Mucosa of descending colon (tissue), 3 donors: ENCODE data around the gene CUL7. TPM values are rescaled to one million over a fixed set of nuclear protein-coding genes. Genes with fewer than 3 reads are reported as not detected.

Source experiments
- ATAC-seq: fragments of 200-7000 bp; cut with Tn5 transposase; one replicate; pipeline ENCODE4 v1.9.1; 2020; ENCODE audit warnings: mild to moderate bottlenecking, moderate library complexity
- DNase-seq, 3 donors: peaks; one replicate each; pipeline ENCODE4 v3.0.0-alpha.2; 2020
- H3K36me3 ChIP-seq: fragments of 200-600 bp; one replicate; pipeline ENCODE4 v1.8.0; 2021; ENCODE audit warnings: low read depth, mild to moderate bottlenecking
- H3K4me1 ChIP-seq: fragments of 200-600 bp; one replicate; pipeline ENCODE4 v1.8.0; 2021; ENCODE audit warnings: low read depth, mild to moderate bottlenecking
- H3K4me3 ChIP-seq: fragments of 200-600 bp; one replicate; pipeline ENCODE4 v1.8.0; 2021; ENCODE audit warnings: mild to moderate bottlenecking
- H3K9me3 ChIP-seq: fragments of 200-600 bp; one replicate; pipeline ENCODE4 v1.8.0; 2021; ENCODE audit warnings: mild to moderate bottlenecking
- CTCF ChIP-seq: fragments of 200-600 bp; IDR thresholded peaks from one replicate; pipeline ENCODE4 v1.8.0; 2022; ENCODE audit warnings: antibody characterized with exemption, mild to moderate bottlenecking
- intact Hi-C, 2 donors: fragments of 100-400 bp; cut with DNase I in 1 of 2; cut with micrococcal nuclease in 1 of 2; formaldehyde crosslinking; loops; one replicate each; pipeline versions ENCODE4 v1.11.0 to v1.11.1; 2022; cut with DNase I, micrococcal nuclease
- total RNA-seq, 3 donors: library from RNA; stranded (reverse); fragmentation: NEBNext Ultra II Directional in 2 of 3; extraction: Animal tissue kit (Norgen Biotek cat#: 25700) in 2 of 3; gene quantifications; one replicate each; pipeline versions ENCODE4 v1.2.1 to v1.2.4, GENCODE V29; 2021 to 2023
- donor health status: DM: no; HTN: no; CAD: no; lungs with moderate emphysema.
- donor health status: DM: no; HTN: no; CAD: no.
- donor health status: DM: no; HTN: yes; CAD: no.

The CUL7 gene
- total RNA-seq, 3 donors from 2014 or later: 15.1 to 16.2 (median 15.3) TPM

DNA sequence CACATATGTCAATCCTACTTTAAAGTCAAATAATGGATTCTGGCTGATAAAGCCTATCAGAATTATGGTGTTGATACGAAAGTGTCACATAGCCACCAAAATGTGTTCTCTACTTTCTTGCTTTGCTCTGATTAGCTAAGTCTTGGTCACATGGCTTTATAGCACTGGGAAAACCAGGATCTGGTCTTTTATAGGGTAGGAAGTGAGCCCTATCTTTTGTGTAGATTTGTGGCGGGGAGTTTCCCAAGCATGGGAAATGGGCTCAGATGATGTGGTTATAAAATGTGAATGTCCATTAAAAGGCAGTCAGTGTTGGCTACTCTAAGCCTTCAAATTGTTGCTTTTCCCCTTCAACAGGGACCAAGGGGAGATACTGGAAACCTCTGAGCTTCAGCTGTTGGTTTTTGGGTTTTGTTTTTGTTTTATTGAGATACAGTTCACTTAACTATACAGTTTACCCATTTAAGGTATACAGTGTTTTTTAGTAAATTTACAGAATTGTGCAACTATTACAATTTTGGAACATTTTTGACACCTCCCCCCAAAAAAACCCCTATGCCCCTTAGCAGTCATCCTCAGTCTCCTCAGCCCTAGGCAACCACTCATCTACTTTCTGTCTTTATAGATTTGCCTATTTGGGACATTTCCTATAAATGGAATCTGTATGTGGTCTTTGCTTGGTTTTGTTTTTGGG is 20.0 kb downstream of the CUL7 start:
- TF ChIP-seq CTCF: no peak
- no peak overlapping the region for H3K4me3 ChIP-seq
- no peaks in the 10 kb centered on the region for H3K4me1 ChIP-seq
- ATAC-seq (no peak), DNase-seq (no peak)
- peaks cover 2% of the 10 kb centered on the region for H3K36me3 ChIP-seq
- no peaks in the 10 kb centered on the region for H3K9me3 ChIP-seq
- intact Hi-C loops: no loop called here

- DNase-seq (no peak), ATAC-seq (no peak)
- no peaks in the 10 kb centered on the region for H3K4me1 ChIP-seq
- TF ChIP-seq CTCF: no peak
- no peak overlapping the region for H3K4me3 ChIP-seq
- H3K9me3 ChIP-seq: no peaks in the 10 kb centered on the region
- intact Hi-C loops: no loop called here
- peaks cover 10% of the 10 kb centered on the region for H3K36me3 ChIP-seq
Measured at GRCh38 chr6:43032326-43032725, 21.3 kb downstream of the CUL7 start.

DNA sequence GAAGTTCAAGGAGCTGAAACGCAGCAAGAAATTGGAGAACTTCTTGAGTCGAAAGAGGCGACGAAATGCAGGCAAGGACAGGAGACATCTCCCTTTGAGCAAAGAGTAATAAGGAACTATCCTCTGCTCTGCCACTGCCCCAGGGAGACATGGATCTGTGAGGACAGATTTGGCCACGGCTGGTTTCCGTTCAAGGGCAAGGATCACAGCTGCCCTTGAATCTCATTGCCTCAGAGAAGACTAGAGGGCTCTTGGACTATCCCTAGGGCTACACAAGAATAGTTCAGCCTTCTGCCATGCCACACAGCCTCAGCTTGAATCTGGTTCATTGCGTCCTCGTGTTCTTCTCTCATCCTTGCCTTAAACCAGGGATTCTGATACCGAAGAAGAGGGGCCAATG is 24.5 kb downstream of the CUL7 start:
- Histone ChIP-seq H3K9me3 (no peaks in the 10 kb centered on the region), H3K4me1 (no peaks in the 10 kb centered on the region), H3K4me3 (no peak overlapping the region), H3K36me3 (peaks cover 13% of the 10 kb centered on the region)
- TF ChIP-seq CTCF: no peak
- DNase-seq (peak in 1 of 3 donors; percentile 17), ATAC-seq (no peak)
- intact Hi-C loops: no loop called here

DNA sequence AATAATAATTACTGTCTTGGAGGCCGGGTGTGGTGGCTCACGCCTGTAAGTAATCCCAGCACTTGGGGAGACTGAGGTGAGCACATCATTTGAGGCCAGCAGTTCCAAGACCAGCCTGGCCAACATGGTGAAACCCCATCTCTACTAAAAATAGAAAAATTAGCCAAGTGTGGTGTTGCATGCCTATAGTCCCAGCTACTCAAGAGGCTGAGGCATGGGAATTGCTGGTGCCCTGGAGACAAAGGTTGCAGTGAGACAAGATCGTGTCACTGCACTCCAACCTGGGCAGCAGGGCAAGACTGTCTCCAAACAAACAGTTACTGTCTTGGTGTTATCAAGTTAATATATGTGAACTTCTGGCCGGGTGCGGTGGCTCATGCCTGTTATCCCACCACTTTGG is 27.3 kb downstream of the CUL7 start:
- ATAC-seq: no peak
- intact Hi-C loops: no loop called here
- Histone ChIP-seq H3K36me3 (peaks cover 13% of the 10 kb centered on the region), H3K9me3 (no peaks in the 10 kb centered on the region), H3K4me3 (no peak overlapping the region), H3K4me1 (peaks cover 7% of the 10 kb centered on the region)
- peak in 1 of 3 donors; percentile 7 for DNase-seq
- no peak for TF ChIP-seq CTCF

GRCh38 chr6:43024436-43024835 is 29.2 kb downstream of the CUL7 start:
- peaks cover 11% of the 10 kb centered on the region for H3K4me1 ChIP-seq
- no peak for DNase-seq
- intact Hi-C loops: no loop called here
- no peaks in the 10 kb centered on the region for H3K9me3 ChIP-seq
- peaks cover 10% of the 10 kb centered on the region for H3K36me3 ChIP-seq
- H3K4me3 ChIP-seq: no peak overlapping the region
- no peak for TF ChIP-seq CTCF
- no peak for ATAC-seq
